Thymus (tissue), 11 donors: ENCODE results near the gene SESN1. TPM values are rescaled to one million over a fixed set of nuclear protein-coding genes. Genes with fewer than 3 reads are reported as not detected.

Experiments
- DNase-seq, 9 donors: peaks; one replicate each; pipeline ENCODE4 v3.0.0-alpha.2; 2013; ENCODE audit warnings: low spot score in 9 of 9, low read depth in 6 of 9, missing footprints in 1 of 9
- H3K27ac ChIP-seq, 2 donors: one replicate each; pipeline ENCODE4 v1.5.1; 2013; ENCODE audit warnings: control low read depth in 1 of 2, low read depth in 1 of 2, low read length in 1 of 2, mild to moderate bottlenecking in 1 of 2, moderate library complexity in 1 of 2
- H3K27me3 ChIP-seq, 2 donors: one replicate each; pipeline ENCODE4 v1.5.1; 2013; ENCODE audit warnings: low read length in 1 of 2; ENCODE audit not compliant: control insufficient read depth in 2 of 2, insufficient read depth in 1 of 2
- H3K36me3 ChIP-seq, 2 donors: one replicate each; pipeline ENCODE4 v1.5.1; 2013; ENCODE audit warnings: low read length in 1 of 2, mild to moderate bottlenecking in 1 of 2, moderate library complexity in 1 of 2; ENCODE audit not compliant: control insufficient read depth in 2 of 2, insufficient read depth in 2 of 2
- H3K4me1 ChIP-seq, 2 donors: one replicate each; pipeline ENCODE4 v1.5.1; 2013; ENCODE audit warnings: low read length in 2 of 2; ENCODE audit not compliant: control insufficient read depth in 2 of 2, insufficient read depth in 2 of 2
- H3K4me3 ChIP-seq, 2 donors: one replicate each; pipeline ENCODE4 v1.5.1; 2013; ENCODE audit warnings: low read length in 2 of 2, control low read depth in 1 of 2, mild to moderate bottlenecking in 1 of 2
- H3K9me3 ChIP-seq, 2 donors: one replicate each; pipeline ENCODE4 v1.5.1; 2013; ENCODE audit warnings: low read length in 1 of 2, mild to moderate bottlenecking in 1 of 2; ENCODE audit not compliant: control insufficient read depth in 2 of 2, insufficient read depth in 1 of 2
- WGBS: extraction: QIAGEN DNeasy Blood & Tissue Kit; methylation state at CpG from one replicate; pipeline ENCODE4 v1.1.7; 2013; 5-methylcytosine and 5-hydroxymethylcytosine counted together
- polyA plus RNA-seq: library from polyadenylated mRNA; stranded (reverse); fragments of 200-250 nt; gene quantifications from one replicate; pipeline ENCODE4 v1.2.3, GENCODE V29; 2013
- total RNA-seq: library from RNA; stranded (reverse); fragments of 120-200 nt; gene quantifications from one replicate; pipeline ENCODE4 v1.2.4, GENCODE V29; 2013
- donor health status: healthy.

Gene SESN1
- total and polyA plus RNA-seq, 2 donors, result 19.1 to 76.9 TPM

DNA sequence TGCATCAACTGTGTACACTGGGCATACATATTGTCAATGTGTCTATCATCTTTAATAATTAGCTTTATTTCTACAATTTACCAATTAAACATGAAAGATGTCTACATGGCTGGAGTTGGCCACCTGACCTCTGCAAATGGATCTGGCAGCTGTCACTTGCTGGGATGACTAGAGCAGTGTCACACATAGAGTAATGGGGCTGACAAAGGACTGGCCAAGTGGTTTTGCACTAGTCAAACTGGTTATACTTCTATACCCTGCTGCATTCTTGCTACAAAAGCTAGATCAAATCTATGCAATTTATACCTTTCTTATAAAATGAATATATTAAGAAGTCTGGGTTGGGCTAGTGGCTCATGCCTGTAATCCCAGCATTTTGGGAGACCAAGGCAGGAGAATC is 99.3 kb downstream of the SESN1 start:
- DNase-seq, result no peak
- Histone ChIP-seq H3K27ac (no peak overlapping the region), H3K36me3 (peaks cover 0 to 44% of the 10 kb centered on the region in 2 donors), H3K27me3 (no peaks in the 10 kb centered on the region), H3K4me3 (no peak overlapping the region), H3K9me3 (no peaks in the 10 kb centered on the region), H3K4me1 (no peaks in the 10 kb centered on the region)

GRCh38 chr6:108993876-108994275 is 100.8 kb downstream of the SESN1 start:
- no peaks in the 10 kb centered on the region for H3K27me3 ChIP-seq
- DNase-seq, result no peak
- H3K4me1 ChIP-seq, result no peaks in the 10 kb centered on the region
- no peak overlapping the region for H3K4me3 ChIP-seq
- 99% methylated on average over 3 of the region's 3 CpGs for WGBS
- no peak overlapping the region for H3K27ac ChIP-seq
- no peaks in the 10 kb centered on the region for H3K9me3 ChIP-seq
- peaks cover 6 to 51% of the 10 kb centered on the region in 2 donors for H3K36me3 ChIP-seq

DNA sequence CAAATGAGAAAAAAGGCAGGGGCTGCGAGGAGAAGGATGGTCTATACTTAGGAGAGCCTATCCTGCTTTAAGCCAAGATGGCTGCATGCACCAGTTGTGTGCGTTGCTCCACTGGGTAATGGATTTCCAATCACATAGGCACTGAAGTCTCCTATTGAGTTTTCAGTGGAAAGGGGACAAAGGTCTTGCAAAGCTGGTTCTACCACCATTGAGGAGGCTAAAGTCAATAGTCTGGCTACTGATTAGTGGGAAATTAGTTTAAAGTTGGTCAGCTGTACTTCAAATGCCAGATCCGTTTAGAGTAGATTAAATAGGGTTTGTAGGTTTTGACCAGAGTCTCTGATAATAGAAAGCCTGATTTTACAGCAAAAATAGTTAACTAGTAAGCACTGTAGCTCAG is 104.9 kb downstream of the SESN1 start:
- no peaks in the 10 kb centered on the region for H3K4me1 ChIP-seq
- no peak overlapping the region for H3K4me3 ChIP-seq
- H3K27ac ChIP-seq, result no peak overlapping the region
- H3K27me3 ChIP-seq, result no peaks in the 10 kb centered on the region
- H3K9me3 ChIP-seq, result no peaks in the 10 kb centered on the region
- DNase-seq, result no peak
- peaks cover 6 to 53% of the 10 kb centered on the region in 2 donors for H3K36me3 ChIP-seq
- WGBS, result 96% methylated on average over 3 of the region's 3 CpGs

DNA sequence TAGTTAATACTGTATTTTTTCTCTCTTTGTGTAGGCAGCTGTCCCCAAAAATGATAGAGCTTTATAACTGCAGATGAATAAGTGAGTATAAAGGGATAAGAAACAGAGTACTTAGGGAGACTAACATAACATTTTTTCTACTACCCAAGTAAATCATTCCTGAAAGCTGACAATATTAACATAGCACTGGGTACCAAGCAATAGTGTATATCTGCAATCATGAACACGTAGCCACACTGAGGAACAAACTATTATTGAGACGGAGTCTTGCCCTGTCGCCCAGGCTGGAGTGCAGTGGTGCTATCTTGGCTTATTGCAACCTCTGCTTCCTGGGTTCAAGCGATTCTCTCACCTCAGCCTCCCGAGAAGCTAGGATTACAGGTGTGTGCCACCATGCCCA is 105.9 kb downstream of the SESN1 start:
- no peak overlapping the region for H3K4me3 ChIP-seq
- DNase-seq, result no peak
- H3K27ac ChIP-seq, result no peak overlapping the region
- WGBS, result 98% methylated on average over 5 of the region's 5 CpGs
- no peaks in the 10 kb centered on the region for H3K9me3 ChIP-seq
- no peaks in the 10 kb centered on the region for H3K27me3 ChIP-seq
- no peaks in the 10 kb centered on the region for H3K4me1 ChIP-seq
- H3K36me3 ChIP-seq, result peaks cover 6 to 55% of the 10 kb centered on the region in 2 donors

GRCh38 chr6:108988296-108988695 is 106.3 kb downstream of the SESN1 start:
- Histone ChIP-seq H3K27me3 (no peaks in the 10 kb centered on the region), H3K4me3 (no peak overlapping the region), H3K9me3 (no peaks in the 10 kb centered on the region), H3K36me3 (peaks cover 6 to 55% of the 10 kb centered on the region in 2 donors), H3K4me1 (no peaks in the 10 kb centered on the region), H3K27ac (no peak overlapping the region)
- WGBS, result 96% methylated on average over 3 of the region's 3 CpGs
- no peak for DNase-seq

DNA sequence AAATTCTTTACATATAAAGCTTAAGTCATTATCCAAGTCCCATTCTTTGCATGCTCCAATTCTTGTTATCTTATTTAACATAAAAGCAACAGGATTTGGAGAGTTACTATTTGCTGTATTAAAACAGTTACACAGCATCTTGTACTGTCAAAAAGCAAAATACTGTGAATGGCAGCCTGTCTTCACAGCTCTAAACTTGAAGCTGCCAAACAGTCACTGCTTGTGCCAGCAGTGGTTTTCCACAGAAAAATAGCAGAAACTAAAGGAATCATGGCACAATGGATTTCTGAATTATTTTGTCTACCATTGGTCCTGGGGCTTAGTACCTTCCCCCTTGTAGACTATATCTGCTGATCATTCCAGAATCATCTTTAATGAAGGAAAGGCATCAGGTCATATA is 107.5 kb downstream of the SESN1 start:
- H3K27ac ChIP-seq, result no peak overlapping the region
- no peak for DNase-seq
- H3K9me3 ChIP-seq, result no peaks in the 10 kb centered on the region
- no peaks in the 10 kb centered on the region for H3K27me3 ChIP-seq
- H3K36me3 ChIP-seq, result peaks cover 6 to 49% of the 10 kb centered on the region in 2 donors
- no peaks in the 10 kb centered on the region for H3K4me1 ChIP-seq
- no peak overlapping the region for H3K4me3 ChIP-seq

DNA sequence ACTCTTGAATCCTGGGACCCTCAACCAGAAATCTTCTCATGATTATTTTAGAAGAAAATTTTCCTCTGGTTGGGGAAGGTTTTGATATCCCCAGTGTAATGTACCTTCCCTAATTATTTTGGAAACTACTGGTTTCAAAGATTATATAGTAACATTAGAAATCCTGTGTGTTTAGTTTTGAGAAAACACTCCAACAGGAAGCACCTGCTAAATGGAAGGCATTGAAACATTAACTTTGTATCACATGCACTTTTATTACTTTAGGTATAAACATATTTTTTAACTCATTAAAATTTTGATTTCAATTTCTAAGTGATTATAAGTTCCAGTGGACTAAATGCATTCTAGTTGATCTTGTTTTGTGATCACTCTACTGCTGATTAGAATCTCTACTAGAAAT is 109.3 kb downstream of the SESN1 start:
- Histone ChIP-seq H3K27ac (no peak overlapping the region), H3K4me3 (no peak overlapping the region), H3K4me1 (no peaks in the 10 kb centered on the region), H3K27me3 (no peaks in the 10 kb centered on the region), H3K9me3 (peaks cover 0 to 4% of the 10 kb centered on the region in 2 donors), H3K36me3 (peaks cover 6 to 34% of the 10 kb centered on the region in 2 donors)
- DNase-seq, result no peak

DNA sequence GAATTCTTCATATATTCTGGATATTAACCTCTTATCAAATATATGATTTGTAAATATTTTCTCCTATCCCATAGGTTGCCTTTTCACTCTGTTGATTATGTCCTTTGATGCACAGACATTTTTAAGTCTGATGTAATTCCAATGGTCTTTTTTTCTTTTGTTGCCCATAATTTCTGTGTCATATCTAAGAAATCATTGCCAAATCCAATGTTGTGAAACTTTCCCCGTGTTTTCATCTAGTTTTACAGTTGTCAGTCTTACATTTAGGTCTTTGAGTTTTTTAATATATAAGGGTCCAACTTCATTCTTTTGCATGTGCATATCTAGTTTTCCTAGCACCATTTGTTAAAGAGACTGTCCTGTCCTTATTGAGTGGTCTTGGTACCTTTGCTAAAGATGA is 111.5 kb downstream of the SESN1 start:
- Histone ChIP-seq H3K4me1 (no peaks in the 10 kb centered on the region), H3K36me3 (peaks cover 0 to 15% of the 10 kb centered on the region in 2 donors), H3K9me3 (peaks cover 0 to 6% of the 10 kb centered on the region in 2 donors), H3K4me3 (no peak overlapping the region), H3K27me3 (no peaks in the 10 kb centered on the region), H3K27ac (no peak overlapping the region)
- WGBS, result 95% methylated on average over 1 of the region's 1 CpG
- DNase-seq, result no peak

GRCh38 chr6:108982154-108983113 is 112.2 kb downstream of the SESN1 start:
- peaks cover 0 to 6% of the 10 kb centered on the region in 2 donors for H3K9me3 ChIP-seq
- H3K27ac ChIP-seq, result no peak overlapping the region
- H3K36me3 ChIP-seq, result peaks cover 0 to 10% of the 10 kb centered on the region in 2 donors
- H3K4me3 ChIP-seq, result no peak overlapping the region
- no peaks in the 10 kb centered on the region for H3K4me1 ChIP-seq
- 90% methylated on average over 10 of the region's 10 CpGs for WGBS
- DNase-seq, result no peak
- no peaks in the 10 kb centered on the region for H3K27me3 ChIP-seq
